Neural progenitor cell (in vitro differentiated cells): ENCODE data around the gene CLIP2.

Experiments used
- CTCF ChIP-seq: fragments of 200-600 bp; sonication (generic); IDR thresholded peaks from 2 replicates; pipeline ENCODE4 v1.5.1; 2017; ENCODE audit warnings: antibody characterized with exemption, mild to moderate bottlenecking
- EZH2 ChIP-seq: fragments of 200-600 bp; sonication (generic); IDR thresholded peaks from 2 replicates; pipeline ENCODE4 v1.6.1; 2017; ENCODE audit warnings: antibody characterized with exemption, mild to moderate bottlenecking, moderate library complexity
- EZH2phosphoT487 ChIP-seq: fragments of 200-600 bp; sonication (generic); IDR thresholded peaks from 2 replicates; pipeline ENCODE4 v1.6.1; 2017; ENCODE audit warnings: antibody characterized with exemption

GRCh38 chr7:74254858-74255379, 34.3 kb upstream of the CLIP2 start:
- TF ChIP-seq CTCF: no peak
- TF ChIP-seq EZH2phosphoT487: no peak
- no peak for TF ChIP-seq EZH2
